Thyroid gland (tissue), 4 donors: Measurements from ENCODE around the gene NQO1. TPM values are rescaled to one million over a fixed set of nuclear protein-coding genes. Genes with fewer than 3 reads are reported as not detected.
A peak's percentile ranks its signal among the peaks of the same experiment; 100 is the strongest.

ENCODE experiments used
- DNase-seq, 2 donors: peaks; one replicate each; pipeline ENCODE4 v3.0.0-alpha.2; 2019
- H3K27ac ChIP-seq, 3 donors: fragments of 200-600 bp; sonication (generic); 1 replicate in 2 of 3; 2 replicates in 1 of 3; pipeline ENCODE4 v1.5.1; 2016 to 2019; ENCODE audit warnings: mild to moderate bottlenecking in 1 of 3, moderate library complexity in 1 of 3
- H3K27me3 ChIP-seq: fragments of 200-600 bp; sonication (generic); one replicate; pipeline ENCODE4 v1.5.1; 2019
- H3K36me3 ChIP-seq, 2 donors: fragments of 200-600 bp; sonication (generic); one replicate each; pipeline ENCODE4 v1.5.1; 2016 to 2019
- H3K4me1 ChIP-seq, 2 donors: fragments of 200-600 bp; sonication (generic); one replicate each; pipeline ENCODE4 v1.5.1; 2017 to 2019
- H3K4me3 ChIP-seq, 3 donors: fragments of 200-600 bp; sonication (generic); replicated peaks in 1 of 3; 1 replicate in 2 of 3; 2 replicates in 1 of 3; pipeline ENCODE4 v1.5.1; 2016; ENCODE audit warnings: mild to moderate bottlenecking in 1 of 3
- H3K9me3 ChIP-seq: fragments of 200-600 bp; sonication (generic); one replicate; pipeline ENCODE4 v1.5.1; 2017
- POLR2A ChIP-seq, 2 donors: fragments of 450-650 bp; IDR thresholded peaks; one replicate each; pipeline ENCODE4 v1.6.1; 2017; ENCODE audit warnings: antibody characterized with exemption in 2 of 2, mild to moderate bottlenecking in 2 of 2, moderate library complexity in 1 of 2
- WGBS, 2 donors: methylation state at CpG; one replicate each; pipeline ENCODE4 v1.1.5; 2017; 5-methylcytosine and 5-hydroxymethylcytosine counted together
- intact Hi-C: fragments of 100-400 bp; cut with DNase I; formaldehyde crosslinking; loops from one replicate; pipeline ENCODE4 v1.15.1; 2023
- total RNA-seq, 4 donors: library from RNA; depleted of rRNA; stranded (reverse); fragments of >200 nt; gene quantifications; one replicate each; pipeline ENCODE4 v1.2.3, GENCODE V29; 2016
- TF ChIP-seq, protein P1 (sequence below), 6 experiments: fragments of 200-600 bp in 3 of 6; fragments of 450-650 bp in 3 of 6; sonication (generic) in 3 of 6; IDR thresholded peaks; one replicate each; pipeline ENCODE4 v1.5.1; 2016 to 2019; ENCODE audit warnings: antibody characterized with exemption in 6 of 6, mild to moderate bottlenecking in 2 of 6, inconsistent platforms in 1 of 6, moderate library complexity in 1 of 6

The NQO1 gene
- total RNA-seq, 4 donors from 2014 or later, result 321 to 1,811 (median 577) TPM

DNA sequence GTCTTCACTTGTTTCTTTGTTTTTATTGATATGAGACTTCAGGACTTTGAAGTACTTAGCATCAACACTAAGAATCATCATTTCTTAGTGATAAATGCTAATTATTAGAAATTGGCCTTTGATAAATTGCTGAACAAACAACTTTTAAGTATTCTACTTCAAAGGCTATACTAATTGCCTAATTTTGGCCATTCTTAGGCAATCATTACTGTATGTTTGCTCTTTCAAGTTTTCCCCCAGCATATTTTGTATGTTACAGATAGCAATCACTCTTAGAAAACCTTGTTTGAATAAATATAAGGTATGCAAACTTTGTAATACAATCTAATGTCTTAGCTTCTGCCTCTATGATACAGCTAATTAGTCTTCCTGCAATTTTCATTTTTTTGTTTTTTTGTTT, 46.0 kb downstream of the NQO1 start:
- Histone ChIP-seq H3K4me1 (peaks cover 5 to 6% of the 10 kb centered on the region in 2 donors), H3K4me3 (no peak overlapping the region), H3K27me3 (no peaks in the 10 kb centered on the region), H3K9me3 (no peaks in the 10 kb centered on the region), H3K36me3 (peaks cover 9 to 18% of the 10 kb centered on the region in 2 donors), H3K27ac (no peak overlapping the region)
- TF ChIP-seq, protein P1, sequence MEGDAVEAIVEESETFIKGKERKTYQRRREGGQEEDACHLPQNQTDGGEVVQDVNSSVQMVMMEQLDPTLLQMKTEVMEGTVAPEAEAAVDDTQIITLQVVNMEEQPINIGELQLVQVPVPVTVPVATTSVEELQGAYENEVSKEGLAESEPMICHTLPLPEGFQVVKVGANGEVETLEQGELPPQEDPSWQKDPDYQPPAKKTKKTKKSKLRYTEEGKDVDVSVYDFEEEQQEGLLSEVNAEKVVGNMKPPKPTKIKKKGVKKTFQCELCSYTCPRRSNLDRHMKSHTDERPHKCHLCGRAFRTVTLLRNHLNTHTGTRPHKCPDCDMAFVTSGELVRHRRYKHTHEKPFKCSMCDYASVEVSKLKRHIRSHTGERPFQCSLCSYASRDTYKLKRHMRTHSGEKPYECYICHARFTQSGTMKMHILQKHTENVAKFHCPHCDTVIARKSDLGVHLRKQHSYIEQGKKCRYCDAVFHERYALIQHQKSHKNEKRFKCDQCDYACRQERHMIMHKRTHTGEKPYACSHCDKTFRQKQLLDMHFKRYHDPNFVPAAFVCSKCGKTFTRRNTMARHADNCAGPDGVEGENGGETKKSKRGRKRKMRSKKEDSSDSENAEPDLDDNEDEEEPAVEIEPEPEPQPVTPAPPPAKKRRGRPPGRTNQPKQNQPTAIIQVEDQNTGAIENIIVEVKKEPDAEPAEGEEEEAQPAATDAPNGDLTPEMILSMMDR (IDR thresholded peaks at IDR 0.05), result no peak
- no peak for TF ChIP-seq POLR2A (IDR thresholded peaks at IDR 0.05)
- DNase-seq, result no peak
- intact Hi-C loops, result no loop called here

DNA sequence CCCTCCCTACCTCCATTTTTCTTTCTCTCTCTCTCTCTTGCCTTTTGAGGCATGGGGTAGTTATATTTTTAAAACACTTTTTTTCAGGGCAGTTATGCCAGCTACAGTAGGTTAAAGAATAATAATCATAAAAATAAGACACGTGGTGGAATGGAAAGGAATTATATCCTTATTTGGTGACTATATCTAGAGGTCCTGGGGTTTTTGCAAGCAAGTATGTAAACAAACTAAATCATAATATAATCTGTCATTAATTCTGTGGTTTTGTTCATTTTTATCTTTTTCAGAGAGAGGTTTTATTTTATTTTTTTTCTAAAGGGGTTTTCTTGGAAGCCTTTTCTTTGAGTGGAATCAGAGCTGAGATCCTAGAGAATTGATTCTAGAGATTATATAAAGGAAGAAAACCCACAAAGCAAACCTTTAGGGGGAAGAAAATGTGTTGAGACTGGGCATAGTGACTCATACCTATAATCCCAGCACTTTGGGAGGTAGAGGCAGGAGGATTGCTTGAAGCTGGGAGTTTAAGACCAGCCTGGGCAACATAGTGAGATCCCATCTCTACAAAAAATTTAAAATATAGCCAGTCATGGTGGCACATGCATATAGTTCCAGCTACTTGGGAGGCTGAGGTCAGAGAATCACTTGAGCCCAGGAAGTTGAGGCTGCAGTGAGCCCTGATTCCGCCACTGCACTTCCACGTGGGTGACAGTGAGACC, 53.2 kb downstream of the NQO1 start:
- Histone ChIP-seq H3K36me3 (peaks cover 0 to 7% of the 10 kb centered on the region in 2 donors), H3K27ac (peak overlapping the region in 1 of 3 donors; percentile 30), H3K4me1 (peaks cover 6 to 20% of the 10 kb centered on the region in 2 donors), H3K4me3 (no peak overlapping the region), H3K9me3 (no peaks in the 10 kb centered on the region), H3K27me3 (no peaks in the 10 kb centered on the region)
- intact Hi-C loops, result no loop called here
- 68 to 90% methylated on average over 3 of the region's 3 CpGs for WGBS, 2 donors
- DNase-seq, result no peak
- TF ChIP-seq, protein P1 (IDR thresholded peaks at IDR 0.05), result no peak
- no peak for TF ChIP-seq POLR2A (IDR thresholded peaks at IDR 0.05)

DNA sequence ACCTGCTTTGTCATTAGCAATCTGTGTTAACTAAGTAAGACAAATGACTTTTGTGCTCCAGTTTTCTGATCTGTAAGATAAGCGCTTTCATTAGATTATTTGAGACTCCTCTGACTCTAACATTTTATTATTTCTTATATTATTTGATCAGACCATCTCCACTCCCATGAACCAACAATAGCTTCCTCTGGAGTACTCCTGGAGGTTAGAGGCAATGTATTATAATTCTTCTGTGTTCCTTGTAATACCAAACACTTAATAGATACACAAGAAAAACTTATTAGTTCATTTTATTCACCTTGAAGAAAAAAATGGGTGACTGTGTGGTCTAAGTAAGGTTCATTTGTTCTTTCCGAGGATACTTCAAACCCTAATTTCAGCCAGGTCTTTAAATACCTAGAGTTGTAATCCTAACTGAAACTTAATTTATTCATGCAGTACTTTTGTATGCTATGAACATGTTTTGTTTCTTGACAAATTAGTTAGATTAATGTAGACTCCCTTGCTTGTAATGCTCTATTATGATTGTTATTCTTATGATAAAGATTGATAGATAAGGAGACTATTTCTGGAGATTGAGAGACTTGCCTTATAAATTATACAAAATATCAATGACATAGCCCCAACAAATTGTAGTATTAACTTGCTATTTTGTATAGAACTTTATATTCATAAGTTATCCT, 53.9 kb downstream of the NQO1 start:
- H3K9me3 ChIP-seq, result no peaks in the 10 kb centered on the region
- TF ChIP-seq, protein P1 (IDR thresholded peaks at IDR 0.05), result no peak
- TF ChIP-seq POLR2A (IDR thresholded peaks at IDR 0.05), result no peak
- H3K27ac ChIP-seq, result no peak overlapping the region
- no peak overlapping the region for H3K4me3 ChIP-seq
- WGBS, 2 donors, result 94 to 98% methylated on average over 2 of the region's 2 CpGs
- no peak for DNase-seq
- H3K36me3 ChIP-seq, result peaks cover 0 to 6% of the 10 kb centered on the region in 2 donors
- peaks cover 6 to 20% of the 10 kb centered on the region in 2 donors for H3K4me1 ChIP-seq
- H3K27me3 ChIP-seq, result no peaks in the 10 kb centered on the region
- intact Hi-C loops, result no loop called here

DNA sequence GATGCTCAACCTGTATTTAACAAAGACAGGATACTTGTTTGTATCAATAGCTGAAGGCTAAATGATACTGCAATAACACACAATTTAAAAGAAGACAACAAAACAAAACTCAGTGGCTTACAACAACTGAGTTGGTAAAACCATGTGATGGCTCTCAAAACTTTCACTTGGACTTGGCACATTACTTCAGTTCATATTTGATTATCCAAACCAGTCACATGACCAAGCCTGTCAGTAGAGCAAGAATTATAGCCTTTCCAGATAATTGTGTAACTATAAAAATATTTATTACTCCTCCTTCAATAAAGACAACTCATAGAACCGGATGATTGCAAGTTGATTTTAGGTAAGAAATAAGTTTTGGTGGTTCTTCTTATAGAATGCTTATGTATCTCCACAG, 56.8 kb downstream of the NQO1 start:
- Histone ChIP-seq H3K4me1 (peaks cover 0 to 7% of the 10 kb centered on the region in 2 donors), H3K36me3 (peaks cover 0 to 6% of the 10 kb centered on the region in 2 donors), H3K27me3 (no peaks in the 10 kb centered on the region), H3K9me3 (no peaks in the 10 kb centered on the region), H3K27ac (peak overlapping the region; percentile 5 to 34 (median 26)), H3K4me3 (no peak overlapping the region)
- TF ChIP-seq POLR2A (IDR thresholded peaks at IDR 0.05), result no peak
- TF ChIP-seq, protein P1 (IDR thresholded peaks at IDR 0.05), result no peak
- WGBS, 2 donors, result 73 to 84% methylated on average over 1 of the region's 1 CpG
- intact Hi-C loops, result no loop called here
- DNase-seq, result no peak

DNA sequence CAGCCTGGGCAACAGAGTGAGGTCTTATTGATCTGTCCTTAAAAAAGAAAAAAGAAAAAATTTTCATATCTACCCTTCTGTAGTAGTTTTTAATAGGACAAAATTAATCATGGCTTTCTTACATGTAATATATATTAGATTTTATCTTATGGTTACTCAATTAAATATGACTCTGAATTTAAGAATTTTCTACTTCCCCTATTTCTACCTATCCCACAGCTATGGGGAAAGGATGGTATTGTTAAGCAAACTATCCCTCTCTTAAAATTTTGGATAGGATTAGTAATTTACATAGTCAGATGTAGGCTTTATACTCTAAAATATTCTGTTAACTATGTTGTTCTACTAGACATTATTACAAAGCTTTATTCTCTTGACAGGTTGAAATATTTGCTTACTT, 62.5 kb downstream of the NQO1 start:
- Histone ChIP-seq H3K9me3 (no peaks in the 10 kb centered on the region), H3K4me1 (no peaks in the 10 kb centered on the region), H3K36me3 (peaks cover 14 to 15% of the 10 kb centered on the region in 2 donors), H3K27ac (no peak overlapping the region), H3K27me3 (no peaks in the 10 kb centered on the region), H3K4me3 (no peak overlapping the region)
- DNase-seq, result no peak
- TF ChIP-seq POLR2A (IDR thresholded peaks at IDR 0.05), result no peak
- TF ChIP-seq, protein P1 (IDR thresholded peaks at IDR 0.05), result no peak
- intact Hi-C loops, result no loop called here
